Uterus (tissue), 2 donors: Measurements from ENCODE around the gene DIDO1.

Source experiments
- POLR2A ChIP-seq, 2 donors: fragments of 450-650 bp; IDR thresholded peaks; one replicate each; pipeline ENCODE4 v1.6.1; 2016; ENCODE audit warnings: antibody characterized with exemption in 2 of 2, mild to moderate bottlenecking in 1 of 2, moderate library complexity in 1 of 2
- TF ChIP-seq, protein P1 (sequence below), 4 experiments: fragments of 200-600 bp in 2 of 4; fragments of 450-650 bp in 2 of 4; sonication (generic) in 2 of 4; IDR thresholded peaks; one replicate each; pipeline ENCODE4 v1.5.1; 2016 to 2019; ENCODE audit warnings: antibody characterized with exemption in 4 of 4, mild to moderate bottlenecking in 2 of 4, moderate library complexity in 1 of 4

DNA sequence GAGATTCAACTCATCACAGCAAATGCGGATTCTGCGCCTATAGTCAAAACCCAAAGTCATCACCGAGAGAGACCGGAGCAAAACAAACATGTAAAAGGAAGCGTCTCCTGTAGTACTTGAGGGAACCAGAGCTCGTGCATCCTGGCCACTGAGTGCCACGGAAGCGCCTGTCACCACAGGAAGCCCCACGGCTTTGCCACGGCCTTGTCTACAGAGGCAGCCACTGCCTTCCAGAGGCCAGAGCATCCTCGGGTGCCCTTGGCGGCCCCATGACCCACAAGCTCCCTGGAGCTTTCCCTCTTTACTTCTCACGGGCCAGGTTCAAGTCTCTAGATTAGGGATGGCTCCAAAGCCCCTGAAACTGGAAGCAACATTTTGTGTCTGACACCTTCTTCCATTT lies 72.2 kb downstream of the DIDO1 start:
- TF ChIP-seq, protein P1, sequence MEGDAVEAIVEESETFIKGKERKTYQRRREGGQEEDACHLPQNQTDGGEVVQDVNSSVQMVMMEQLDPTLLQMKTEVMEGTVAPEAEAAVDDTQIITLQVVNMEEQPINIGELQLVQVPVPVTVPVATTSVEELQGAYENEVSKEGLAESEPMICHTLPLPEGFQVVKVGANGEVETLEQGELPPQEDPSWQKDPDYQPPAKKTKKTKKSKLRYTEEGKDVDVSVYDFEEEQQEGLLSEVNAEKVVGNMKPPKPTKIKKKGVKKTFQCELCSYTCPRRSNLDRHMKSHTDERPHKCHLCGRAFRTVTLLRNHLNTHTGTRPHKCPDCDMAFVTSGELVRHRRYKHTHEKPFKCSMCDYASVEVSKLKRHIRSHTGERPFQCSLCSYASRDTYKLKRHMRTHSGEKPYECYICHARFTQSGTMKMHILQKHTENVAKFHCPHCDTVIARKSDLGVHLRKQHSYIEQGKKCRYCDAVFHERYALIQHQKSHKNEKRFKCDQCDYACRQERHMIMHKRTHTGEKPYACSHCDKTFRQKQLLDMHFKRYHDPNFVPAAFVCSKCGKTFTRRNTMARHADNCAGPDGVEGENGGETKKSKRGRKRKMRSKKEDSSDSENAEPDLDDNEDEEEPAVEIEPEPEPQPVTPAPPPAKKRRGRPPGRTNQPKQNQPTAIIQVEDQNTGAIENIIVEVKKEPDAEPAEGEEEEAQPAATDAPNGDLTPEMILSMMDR (IDR thresholded peaks at IDR 0.05): no peak
- TF ChIP-seq POLR2A (IDR thresholded peaks at IDR 0.05): no peak
